Lower lobe of right lung (tissue), 2 donors: Measurements from ENCODE around the gene UGT1A8. TPM values are rescaled to one million over a fixed set of nuclear protein-coding genes. Genes with fewer than 3 reads are reported as not detected.

Experiments
- ATAC-seq, 2 donors: fragments of 200-7000 bp; cut with Tn5 transposase; one replicate each; pipeline ENCODE4 v1.9.1; 2020 to 2022; ENCODE audit warnings: mild to moderate bottlenecking in 2 of 2, moderate library complexity in 2 of 2
- DNase-seq: peaks from one replicate; pipeline ENCODE4 v3.0.0-alpha.2; 2020
- H3K27ac ChIP-seq: fragments of 200-600 bp; one replicate; pipeline ENCODE4 v1.8.0; 2022
- H3K27me3 ChIP-seq: fragments of 200-600 bp; one replicate; pipeline ENCODE4 v1.8.0; 2022; ENCODE audit warnings: low read depth
- H3K36me3 ChIP-seq: fragments of 200-600 bp; one replicate; pipeline ENCODE4 v1.8.0; 2022; ENCODE audit warnings: mild to moderate bottlenecking
- H3K4me1 ChIP-seq: fragments of 200-600 bp; one replicate; pipeline ENCODE4 v1.8.0; 2022
- H3K4me3 ChIP-seq: fragments of 200-600 bp; one replicate; pipeline ENCODE4 v1.8.0; 2022; ENCODE audit warnings: mild to moderate bottlenecking
- H3K9me3 ChIP-seq: fragments of 200-600 bp; one replicate; pipeline ENCODE4 v1.8.0; 2022
- CTCF ChIP-seq: fragments of 200-600 bp; IDR thresholded peaks from one replicate; pipeline ENCODE4 v1.8.0; 2022; ENCODE audit warnings: antibody characterized with exemption, mild to moderate bottlenecking
- intact Hi-C: fragments of 100-400 bp; cut with DNase I; formaldehyde crosslinking; loops from one replicate; pipeline ENCODE4 v1.11.0; 2022
- total RNA-seq: library from RNA; stranded (reverse); fragmentation: NEBNext Ultra II Directional; extraction: Animal tissue kit (Norgen Biotek cat#: 25700); gene quantifications from one replicate; pipeline ENCODE4 v1.2.1, GENCODE V29; 2021
- donor health status: DM: no; HTN: yes; CAD: no; lungs with severe emphysema.

The UGT1A8 gene
- total RNA-seq, 1 donor from 2014 or later: not detected

DNA sequence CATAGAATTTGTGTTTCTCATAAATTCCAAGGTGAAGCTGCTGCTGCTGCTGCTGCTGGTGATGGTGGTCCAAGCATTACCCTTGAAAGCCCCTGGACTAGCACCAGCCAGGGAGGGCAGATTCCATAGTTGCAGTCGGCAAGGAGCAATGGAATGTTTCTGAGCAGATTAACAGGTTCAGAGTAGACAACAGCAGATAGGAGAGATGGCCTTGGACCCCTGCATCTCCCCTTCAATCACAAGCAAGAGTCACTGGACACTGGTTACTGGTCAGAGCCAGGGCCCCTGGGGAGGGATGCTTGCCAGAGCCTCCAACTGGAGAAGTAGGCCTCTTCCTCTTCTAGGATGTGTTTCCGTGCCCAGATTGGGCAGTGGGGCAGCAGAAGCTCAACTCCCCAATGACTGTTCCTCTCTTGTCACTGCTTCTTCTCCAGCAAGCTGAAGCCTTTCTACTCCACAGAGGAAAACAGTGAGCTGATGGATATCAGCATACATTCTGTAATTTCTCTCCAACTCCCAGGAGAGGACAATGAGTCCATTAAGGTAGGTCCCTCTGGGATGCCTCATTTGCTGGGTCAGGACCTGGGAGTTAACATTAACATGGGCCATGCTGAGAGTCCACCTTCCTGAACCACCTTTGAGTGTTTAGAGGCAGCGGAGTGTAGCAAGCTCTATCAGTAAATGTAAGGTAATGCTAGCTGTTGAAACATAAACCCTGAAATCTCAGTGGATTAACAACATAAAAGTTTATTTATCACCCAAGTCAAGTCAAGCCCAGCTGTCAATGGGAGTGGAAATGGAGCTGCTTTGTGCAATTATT, 196.0 kb downstream of the UGT1A8 start:
- no peak for TF ChIP-seq CTCF
- Histone ChIP-seq H3K9me3 (no peaks in the 10 kb centered on the region), H3K27ac (no peak overlapping the region), H3K36me3 (no peaks in the 10 kb centered on the region), H3K4me1 (no peaks in the 10 kb centered on the region), H3K4me3 (no peak overlapping the region), H3K27me3 (no peaks in the 10 kb centered on the region)
- DNase-seq (peak; percentile 21), ATAC-seq (no peak)
- intact Hi-C loops: no loop called here

- intact Hi-C loops: no loop called here
- no peak for TF ChIP-seq CTCF
- no peaks in the 10 kb centered on the region for H3K36me3 ChIP-seq
- H3K4me1 ChIP-seq: no peaks in the 10 kb centered on the region
- H3K27me3 ChIP-seq: no peaks in the 10 kb centered on the region
- DNase-seq (no peak), ATAC-seq (no peak)
- H3K27ac ChIP-seq: no peak overlapping the region
- no peaks in the 10 kb centered on the region for H3K9me3 ChIP-seq
- no peak overlapping the region for H3K4me3 ChIP-seq
Measured at GRCh38 chr2:233814056-233814835, 196.8 kb downstream of the UGT1A8 start.

DNA sequence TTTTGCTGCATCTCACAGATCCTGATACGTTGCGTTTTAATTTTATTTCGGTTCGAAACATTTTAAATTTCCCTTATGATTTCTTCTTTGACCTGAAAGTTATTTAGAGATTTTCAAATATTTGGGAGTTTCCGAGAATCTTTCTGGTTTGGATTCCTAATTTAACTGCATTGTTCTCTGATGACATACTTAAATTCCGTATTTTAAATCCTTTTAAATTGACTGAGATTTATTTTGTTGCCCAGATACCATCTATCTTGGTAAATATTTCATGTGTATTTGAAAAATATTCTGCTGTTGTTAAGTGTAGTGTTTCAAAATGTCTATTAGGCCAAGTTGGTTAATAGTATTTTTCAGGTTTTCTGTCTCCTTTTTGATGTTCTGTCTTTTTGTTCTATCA, 198.4 kb downstream of the UGT1A8 start:
- H3K36me3 ChIP-seq: no peaks in the 10 kb centered on the region
- H3K4me3 ChIP-seq: no peak overlapping the region
- H3K27ac ChIP-seq: no peak overlapping the region
- DNase-seq (no peak), ATAC-seq (no peak)
- peaks cover 4% of the 10 kb centered on the region for H3K27me3 ChIP-seq
- H3K4me1 ChIP-seq: no peaks in the 10 kb centered on the region
- H3K9me3 ChIP-seq: no peaks in the 10 kb centered on the region
- intact Hi-C loops: no loop called here
- TF ChIP-seq CTCF: no peak

DNA sequence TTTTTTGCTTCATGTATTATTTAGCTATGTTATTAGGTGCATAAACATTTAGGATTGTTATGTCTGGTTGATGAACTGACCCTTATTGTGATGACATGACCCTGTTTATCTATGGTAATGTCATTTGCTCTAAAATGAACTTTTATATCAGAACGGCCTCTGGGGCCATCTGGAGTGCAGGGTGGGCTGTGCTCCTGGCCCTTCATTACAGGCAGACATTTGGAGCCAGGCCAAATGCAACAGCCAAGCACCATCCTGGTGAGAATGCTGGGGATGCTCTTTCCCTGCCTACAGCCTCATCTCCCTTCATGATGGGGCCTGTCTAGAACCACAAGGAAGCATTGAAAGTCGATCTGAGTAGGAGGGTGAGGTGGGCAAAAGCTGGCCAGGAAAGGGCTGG, 198.9 kb downstream of the UGT1A8 start:
- no peak for TF ChIP-seq CTCF
- no peak overlapping the region for H3K27ac ChIP-seq
- no peak for ATAC-seq
- DNase-seq: no peak
- H3K36me3 ChIP-seq: no peaks in the 10 kb centered on the region
- intact Hi-C loops: no loop called here
- H3K4me3 ChIP-seq: no peak overlapping the region
- H3K9me3 ChIP-seq: no peaks in the 10 kb centered on the region
- H3K27me3 ChIP-seq: peaks cover 4% of the 10 kb centered on the region
- H3K4me1 ChIP-seq: no peaks in the 10 kb centered on the region

- peaks cover 4% of the 10 kb centered on the region for H3K27me3 ChIP-seq
- ATAC-seq (no peak), DNase-seq (no peak)
- no peaks in the 10 kb centered on the region for H3K36me3 ChIP-seq
- intact Hi-C loops: no loop called here
- no peak overlapping the region for H3K4me3 ChIP-seq
- no peak for TF ChIP-seq CTCF
- H3K9me3 ChIP-seq: no peaks in the 10 kb centered on the region
- no peaks in the 10 kb centered on the region for H3K4me1 ChIP-seq
- no peak overlapping the region for H3K27ac ChIP-seq
Measured at GRCh38 chr2:233816771-233817170, 199.3 kb downstream of the UGT1A8 start.
